H1 (cell line): Measurements from ENCODE around the gene MLKL. TPM values are rescaled to one million over a fixed set of nuclear protein-coding genes. Genes with fewer than 3 reads are reported as not detected.

Experiments
- CTCF ChIA-PET: fragments of 300-600 bp; sonication (Branson Sonifier 250); formaldehyde crosslinking; loops from one replicate; lab custom pipeline; 2021; ENCODE audit not compliant: partially characterized antibody; lab: Charles Lee
- POLR2A ChIA-PET: fragments of 300-600 bp; sonication (Branson Sonifier 250); formaldehyde crosslinking; loops from one replicate; lab custom pipeline; 2021; ENCODE audit warnings: inconsistent platforms; ENCODE audit not compliant: partially characterized antibody; lab: Charles Lee
- DNase-seq, 2 experiments: peaks; one replicate each; pipeline versions ENCODE4 v3.0.0 to v3.0.0-alpha.2; 2010 to 2022; ENCODE audit warnings: low spot score in 2 of 2, low read depth in 1 of 2, mixed read lengths in 1 of 2
- FAIRE-seq: peaks from 2 replicates; lab custom pipeline; 2011; peaks lifted over from hg19 to GRCh38; lab: Jason Lieb, UNC
- H2AFZ ChIP-seq: 2 replicates; pipeline ENCODE4 v1.8.1; 2012; ENCODE audit warnings: low read length, inconsistent platforms
- H2AK5ac ChIP-seq: 2 replicates; pipeline ENCODE4 v1.6.1; 2013; ENCODE audit warnings: low read depth, low read length
- H2BK120ac ChIP-seq: replicated peaks from 2 replicates; pipeline ENCODE3; 2013; ENCODE audit warnings: low read depth, low read length, inconsistent platforms
- H2BK12ac ChIP-seq: 2 replicates; pipeline ENCODE4 v1.6.1; 2013; ENCODE audit warnings: low read depth, low read length
- H2BK15ac ChIP-seq: 2 replicates; pipeline ENCODE4 v1.6.1; 2013; ENCODE audit warnings: low read length
- H2BK20ac ChIP-seq: 2 replicates; pipeline ENCODE4 v1.6.1; 2013; ENCODE audit warnings: low read length
- H2BK5ac ChIP-seq: 2 replicates; pipeline ENCODE4 v1.6.1; 2013; ENCODE audit warnings: low read depth, low read length
- H3K14ac ChIP-seq: 2 replicates; pipeline ENCODE4 v1.6.1; 2013; ENCODE audit warnings: inconsistent platforms; ENCODE audit not compliant: insufficient read length
- H3K18ac ChIP-seq: 2 replicates; pipeline ENCODE4 v1.6.1; 2013; ENCODE audit warnings: low read length; ENCODE audit errors: extremely low read depth
- H3K23ac ChIP-seq: 2 replicates; pipeline ENCODE4 v1.6.1; 2013; ENCODE audit warnings: inconsistent platforms; ENCODE audit not compliant: insufficient read length
- H3K23me2 ChIP-seq: 2 replicates; pipeline ENCODE4 v1.6.1; 2013; ENCODE audit warnings: low read depth, low read length
- H3K27ac ChIP-seq: 2 replicates; pipeline ENCODE4 v1.6.1; 2011; ENCODE audit warnings: low read depth, low read length, inconsistent platforms
- H3K27me3 ChIP-seq, 4 experiments: replicated peaks in 1 of 4; 1 replicate in 1 of 4; 2 replicates in 3 of 4; pipeline versions ENCODE4 v1.6.1 to v1.8.1; 2011 to 2013; ENCODE audit warnings: low read length in 3 of 4, mild to moderate bottlenecking in 3 of 4, inconsistent platforms in 2 of 4, mixed read lengths in 2 of 4, moderate library complexity in 1 of 4; ENCODE audit not compliant: control insufficient read depth in 3 of 4, insufficient read depth in 3 of 4; ENCODE audit errors: extremely low read depth in 1 of 4
- H3K36me3 ChIP-seq, 4 experiments: 2 replicates each; pipeline versions ENCODE4 v1.6.1 to v1.8.1; 2011 to 2013; ENCODE audit warnings: mild to moderate bottlenecking in 4 of 4, low read length in 3 of 4, moderate library complexity in 2 of 4, control low read depth in 1 of 4, inconsistent platforms in 1 of 4; ENCODE audit not compliant: insufficient read depth in 4 of 4, control insufficient read depth in 2 of 4
- H3K4ac ChIP-seq: replicated peaks from 2 replicates; pipeline ENCODE3; 2013; ENCODE audit warnings: low read length, low read depth, mixed read lengths, inconsistent platforms; ENCODE audit not compliant: insufficient read length
- H3K4me1 ChIP-seq, 4 experiments: replicated peaks in 1 of 4; 1 replicate in 1 of 4; 2 replicates in 3 of 4; pipeline versions ENCODE4 v1.6.1 to v1.8.1; 2011 to 2013; ENCODE audit warnings: low read length in 3 of 4, inconsistent platforms in 2 of 4, mixed read lengths in 1 of 4; ENCODE audit not compliant: insufficient read depth in 4 of 4, control insufficient read depth in 3 of 4
- H3K4me2 ChIP-seq, 2 experiments: 2 replicates each; pipeline versions ENCODE4 v1.6.1 to v1.8.1; 2011 to 2013; ENCODE audit warnings: low read depth in 2 of 2, low read length in 2 of 2, control low read depth in 1 of 2, inconsistent platforms in 1 of 2, mild to moderate bottlenecking in 1 of 2; ENCODE audit not compliant: insufficient read depth in 1 of 2
- H3K4me3 ChIP-seq, 4 experiments: fragments of 200-600, 300-600 bp in 1 of 4; sonication (generic), shearing (Covaris generic), sonication (Bioruptor Twin) in 1 of 4; 2 replicates each; pipeline versions ENCODE4 v1.5.1 to v1.8.1; 2011 to 2016; ENCODE audit warnings: low read length in 4 of 4, low read depth in 3 of 4, control low read depth in 2 of 4, inconsistent platforms in 2 of 4, mild to moderate bottlenecking in 2 of 4, mixed read lengths in 1 of 4, moderate library complexity in 1 of 4; ENCODE audit not compliant: insufficient read depth in 2 of 4; ENCODE audit errors: extremely low read depth in 1 of 4
- H3K56ac ChIP-seq: replicated peaks from 2 replicates; pipeline ENCODE3; 2013; ENCODE audit warnings: low read depth, mild to moderate bottlenecking, mixed read lengths, low read length, inconsistent platforms; ENCODE audit not compliant: insufficient read length
- H3K79me1 ChIP-seq: 2 replicates; pipeline ENCODE4 v1.6.1; 2013; ENCODE audit warnings: low read depth, low read length, control low read depth
- H3K79me2 ChIP-seq, 2 experiments: 2 replicates each; pipeline versions ENCODE4 v1.6.1 to v1.8.1; 2012 to 2013; ENCODE audit warnings: low read length in 2 of 2, mild to moderate bottlenecking in 2 of 2, inconsistent platforms in 1 of 2; ENCODE audit not compliant: insufficient read depth in 2 of 2, control insufficient read depth in 1 of 2
- H3K9ac ChIP-seq, 4 experiments: replicated peaks in 1 of 4; 1 replicate in 1 of 4; 2 replicates in 3 of 4; pipeline versions ENCODE4 v1.6.1 to v1.8.1; 2011 to 2013; ENCODE audit warnings: low read depth in 3 of 4, low read length in 3 of 4, control low read depth in 2 of 4, mild to moderate bottlenecking in 2 of 4, moderate library complexity in 2 of 4, inconsistent platforms in 1 of 4; ENCODE audit errors: extremely low read depth in 1 of 4
- H3K9me3 ChIP-seq, 2 experiments: 2 replicates each; pipeline versions ENCODE4 v1.6.1 to v1.8.1; 2012 to 2013; ENCODE audit warnings: mild to moderate bottlenecking in 2 of 2, moderate library complexity in 2 of 2, control low read depth in 1 of 2, inconsistent platforms in 1 of 2, low read depth in 1 of 2, low read length in 1 of 2, mixed read lengths in 1 of 2; ENCODE audit not compliant: insufficient read depth in 2 of 2
- H4K20me1 ChIP-seq, 2 experiments: replicated peaks in 1 of 2; 2 replicates each; pipeline versions ENCODE3 to v1.8.1; 2011 to 2013; ENCODE audit warnings: inconsistent platforms in 2 of 2, low read length in 2 of 2, mild to moderate bottlenecking in 1 of 2; ENCODE audit not compliant: insufficient read depth in 2 of 2, control insufficient read depth in 1 of 2
- H4K5ac ChIP-seq: 2 replicates; pipeline ENCODE4 v1.6.1; 2013; ENCODE audit warnings: low read length, low read depth, mixed read lengths, inconsistent platforms; ENCODE audit not compliant: insufficient read length
- H4K8ac ChIP-seq: 2 replicates; pipeline ENCODE4 v1.8.0; 2013; ENCODE audit warnings: mild to moderate bottlenecking, moderate library complexity, low read length, inconsistent platforms; ENCODE audit not compliant: insufficient read depth; ENCODE audit errors: extremely low read depth
- H4K91ac ChIP-seq: replicated peaks from 2 replicates; pipeline ENCODE3; 2013; ENCODE audit warnings: low read length, mixed read lengths, inconsistent platforms; ENCODE audit not compliant: insufficient read length
- CBX8 ChIP-seq: fragments of 300-800, 300-1000 bp; sonication (generic); IDR thresholded peaks from 2 replicates; pipeline ENCODE4 v1.7.1; 2016; ENCODE audit warnings: low read depth, low read length, borderline replicate concordance
- CTCF ChIP-seq, 3 experiments: IDR thresholded peaks; 1 replicate in 2 of 3; 2 replicates in 1 of 3; pipeline versions ENCODE4 v1.5.1 to v1.6.1; 2011; ENCODE audit warnings: low read length in 3 of 3, mild to moderate bottlenecking in 3 of 3, inconsistent platforms in 2 of 3, low read depth in 1 of 3, moderate library complexity in 1 of 3; ENCODE audit not compliant: insufficient read depth in 1 of 3; ENCODE audit errors: control extremely low read depth in 1 of 3
- E2F6 ChIP-seq: IDR thresholded peaks from 2 replicates; pipeline ENCODE4 v1.6.1; 2012; ENCODE audit warnings: inconsistent platforms
- EZH2 ChIP-seq: fragments of 200-600 bp; sonication (generic); IDR thresholded peaks from 2 replicates; pipeline ENCODE4 v1.7.1; 2012; ENCODE audit warnings: low read depth, mild to moderate bottlenecking, moderate library complexity, low read length, inconsistent platforms; ENCODE audit not compliant: severe bottlenecking
- KDM4A ChIP-seq: IDR thresholded peaks from one replicate; pipeline ENCODE4 v1.7.1; 2012; ENCODE audit warnings: low read depth, mild to moderate bottlenecking, moderate library complexity, low read length, inconsistent platforms; ENCODE audit not compliant: severe bottlenecking
- SIRT6 ChIP-seq: IDR thresholded peaks from one replicate; pipeline ENCODE4 v1.7.1; 2012; ENCODE audit warnings: low read length, inconsistent platforms
- TAF1 ChIP-seq: IDR thresholded peaks from 2 replicates; pipeline ENCODE4 v1.6.1; 2011; ENCODE audit warnings: mild to moderate bottlenecking, low read depth, low read length
- TAF7 ChIP-seq: optimal IDR thresholded peaks from 2 replicates; pipeline ENCODE3; 2011; ENCODE audit warnings: low read depth, mild to moderate bottlenecking, inconsistent platforms, low read length, moderate library complexity, borderline replicate concordance
- WGBS, 2 experiments: shearing (Covaris generic) in 1 of 2; methylation state at CpG; one replicate each; pipeline versions ENCODE4 v1.1.6 to v1.1.7; 2013 to 2015; ENCODE audit warnings: low lambda C conversion rate in 2 of 2, mixed read lengths in 2 of 2, inconsistent platforms in 1 of 2, low coverage in 1 of 2, missing lambda C conversion rate in 1 of 2; ENCODE audit not compliant: insufficient replicate concordance in 2 of 2, insufficient coverage in 1 of 2, insufficient read length in 1 of 2; ENCODE audit errors: extremely low coverage in 1 of 2, missing lambda C conversion rate in 1 of 2; 5-methylcytosine and 5-hydroxymethylcytosine counted together
- polyA plus RNA-seq, 7 experiments: library from polyadenylated mRNA; depleted of rRNA in 3 of 7; stranded (reverse) in 5 of 7; unstranded in 2 of 7; fragments of >200 nt in 5 of 7; fragments of 200-250 nt in 2 of 7; gene quantifications; 1 replicate in 5 of 7; 2 replicates in 1 of 7; 4 replicates in 1 of 7; pipeline versions ENCODE4 v1.2.1 to v1.2.3, GENCODE V29; 2011 to 2013; ENCODE audit warnings: missing spikeins in 2 of 7, mixed read lengths in 2 of 7
- total RNA-seq: library from RNA; stranded (reverse); fragmentation: NEBNext Ultra II Directional; extraction: Animal tissue kit (Norgen Biotek cat#: 25700); gene quantifications from 2 replicates; pipeline ENCODE4 v1.2.1, GENCODE V29; 2021

Gene MLKL
- total and polyA plus RNA-seq, 2 of the 8 experiments (the other 6 are each of a cell fraction or from before 2014, with no cell fraction given), result 1.6 to 2.1 TPM

GRCh38 chr16:74743668-74744299, 43.1 kb upstream of the MLKL start:
- Histone ChIP-seq H2BK20ac (no peak overlapping the region), H3K36me3 (no peaks in the 10 kb centered on the region), H3K4me1 (peaks cover 0 to 11% (median 4%) of the 10 kb centered on the region in 4 experiments; a peak in 4 of 7 replicates), H2BK12ac (no peak overlapping the region), H4K20me1 (no peaks in the 10 kb centered on the region), H2AFZ (0 out of 2 replicates have a peak overlapping the region, but pooled peaks have one; percentile 8), H3K18ac (no peak overlapping the region), H3K79me1 (no peaks in the 10 kb centered on the region), H3K4me3 (no peak overlapping the region), H4K91ac (no peak overlapping the region), H3K27me3 (no peaks in the 10 kb centered on the region), H2BK15ac (peak overlapping the region; percentile 8; the same call in 1 of the 2 replicates), H2BK5ac (0 out of 2 replicates have a peak overlapping the region, but pooled peaks have one; percentile 19), H3K23me2 (peaks cover 2% of the 10 kb centered on the region; the same call in 1 of the 2 replicates), H4K8ac (no peak overlapping the region), H2BK120ac (no peak overlapping the region), H3K79me2 (no peaks in the 10 kb centered on the region), H3K9ac (no peak overlapping the region), H2AK5ac (no peak overlapping the region), H3K4ac (no peak overlapping the region), H3K23ac (no peak overlapping the region), H3K9me3 (no peaks in the 10 kb centered on the region), H3K27ac (no peak overlapping the region), H3K56ac (no peak overlapping the region), H3K14ac (no peak overlapping the region), H4K5ac (no peak overlapping the region), H3K4me2 (no peak overlapping the region)
- ChIA-PET CTCF (interaction anchor here (0.7 to 32.9 kb wide), 2 partner anchors 10 to 24 kb away, joined by 3 to 576 read pairs; no protein-coding TSS in a partner anchor), POLR2A (no interaction called here)
- DNase-seq (no peak), FAIRE-seq (no peak)
- 89% methylated on average over 15 of the region's 15 CpGs; no CpG with 5 or more reads in 1 of the 2 experiments for WGBS, 2 experiments
- TF ChIP-seq KDM4A, result no peak
- no peak for TF ChIP-seq TAF1
- TF ChIP-seq CTCF (IDR thresholded peaks at IDR 0.05; ENCODE audit: control extremely low read depth in 1 of 3, insufficient read depth in 1 of 3, low read depth in 1 of 3, low read length in 3 of 3), result no peak
- no peak for TF ChIP-seq EZH2
- TF ChIP-seq CBX8, result no peak
- no peak for TF ChIP-seq SIRT6
- no peak for TF ChIP-seq E2F6
- TF ChIP-seq TAF7, result no peak
